WERI-Rb-1 (cell line): ENCODE data around the gene CD2AP.
"Not testable (repeated sequence)": the region's sequence is repeated elsewhere in the genome, so short reads cannot be mapped to it uniquely, and the experiment has no call there.

ENCODE experiments used
- DNase-seq: peaks from one replicate; pipeline ENCODE4 v3.0.0-alpha.2; 2020
- H3K27ac ChIP-seq: fragments of 250-450 bp; sonication (Bioruptor Pico); 2 replicates; pipeline ENCODE4 v1.5.1; 2020; ENCODE audit warnings: mild to moderate bottlenecking, moderate library complexity
- H3K27me3 ChIP-seq: fragments of 250-450 bp; sonication (Bioruptor Pico); 2 replicates; pipeline ENCODE4 v1.5.1; 2021; ENCODE audit warnings: mild to moderate bottlenecking, low read depth, moderate library complexity; ENCODE audit not compliant: insufficient read depth, severe bottlenecking
- H3K36me3 ChIP-seq: fragments of 250-450 bp; sonication (Bioruptor Pico); 2 replicates; pipeline ENCODE4 v1.5.1; 2020; ENCODE audit warnings: mild to moderate bottlenecking, moderate library complexity
- H3K4me3 ChIP-seq: 2 replicates; pipeline ENCODE4 v1.5.1; 2011; ENCODE audit warnings: low read depth, mild to moderate bottlenecking, control low read depth, low read length
- H3K9me3 ChIP-seq: fragments of 250-450 bp; sonication (Bioruptor Pico); 2 replicates; pipeline ENCODE4 v1.5.1; 2021; ENCODE audit warnings: mild to moderate bottlenecking, moderate library complexity; ENCODE audit not compliant: severe bottlenecking
- TF ChIP-seq, protein P1 (sequence below): IDR thresholded peaks from 2 replicates; pipeline ENCODE4 v1.5.1; 2011; ENCODE audit warnings: low read depth, mild to moderate bottlenecking, control low read depth, inconsistent platforms, low read length

CD2AP gene

DNA sequence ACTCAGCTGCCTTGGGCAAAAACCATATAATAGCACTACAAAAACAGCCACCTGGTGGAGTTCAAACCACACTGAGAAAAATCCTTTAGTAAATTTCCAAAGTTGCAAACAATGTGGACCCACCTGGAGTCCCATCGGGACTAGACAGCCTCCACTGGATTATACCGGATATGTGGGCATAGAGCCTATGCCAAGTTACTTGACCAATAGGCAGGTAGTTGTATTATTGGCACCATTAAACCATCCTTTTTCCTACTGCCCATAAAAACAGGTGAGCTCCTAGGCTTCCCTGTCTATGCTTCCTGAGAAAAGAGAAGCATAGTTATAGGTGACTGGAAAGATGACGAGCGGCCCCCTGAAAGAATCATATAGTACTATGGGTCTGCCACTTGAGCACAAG is 169.1 kb downstream of the CD2AP start:
- H3K27ac ChIP-seq: no peak overlapping the region
- H3K9me3 ChIP-seq: no peaks in the 10 kb centered on the region
- H3K4me3 ChIP-seq: no peak overlapping the region
- H3K36me3 ChIP-seq: no peaks in the 10 kb centered on the region
- H3K27me3 ChIP-seq: no peaks in the 10 kb centered on the region
- DNase-seq: no peak
- TF ChIP-seq, protein P1, sequence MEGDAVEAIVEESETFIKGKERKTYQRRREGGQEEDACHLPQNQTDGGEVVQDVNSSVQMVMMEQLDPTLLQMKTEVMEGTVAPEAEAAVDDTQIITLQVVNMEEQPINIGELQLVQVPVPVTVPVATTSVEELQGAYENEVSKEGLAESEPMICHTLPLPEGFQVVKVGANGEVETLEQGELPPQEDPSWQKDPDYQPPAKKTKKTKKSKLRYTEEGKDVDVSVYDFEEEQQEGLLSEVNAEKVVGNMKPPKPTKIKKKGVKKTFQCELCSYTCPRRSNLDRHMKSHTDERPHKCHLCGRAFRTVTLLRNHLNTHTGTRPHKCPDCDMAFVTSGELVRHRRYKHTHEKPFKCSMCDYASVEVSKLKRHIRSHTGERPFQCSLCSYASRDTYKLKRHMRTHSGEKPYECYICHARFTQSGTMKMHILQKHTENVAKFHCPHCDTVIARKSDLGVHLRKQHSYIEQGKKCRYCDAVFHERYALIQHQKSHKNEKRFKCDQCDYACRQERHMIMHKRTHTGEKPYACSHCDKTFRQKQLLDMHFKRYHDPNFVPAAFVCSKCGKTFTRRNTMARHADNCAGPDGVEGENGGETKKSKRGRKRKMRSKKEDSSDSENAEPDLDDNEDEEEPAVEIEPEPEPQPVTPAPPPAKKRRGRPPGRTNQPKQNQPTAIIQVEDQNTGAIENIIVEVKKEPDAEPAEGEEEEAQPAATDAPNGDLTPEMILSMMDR: no peak

DNA sequence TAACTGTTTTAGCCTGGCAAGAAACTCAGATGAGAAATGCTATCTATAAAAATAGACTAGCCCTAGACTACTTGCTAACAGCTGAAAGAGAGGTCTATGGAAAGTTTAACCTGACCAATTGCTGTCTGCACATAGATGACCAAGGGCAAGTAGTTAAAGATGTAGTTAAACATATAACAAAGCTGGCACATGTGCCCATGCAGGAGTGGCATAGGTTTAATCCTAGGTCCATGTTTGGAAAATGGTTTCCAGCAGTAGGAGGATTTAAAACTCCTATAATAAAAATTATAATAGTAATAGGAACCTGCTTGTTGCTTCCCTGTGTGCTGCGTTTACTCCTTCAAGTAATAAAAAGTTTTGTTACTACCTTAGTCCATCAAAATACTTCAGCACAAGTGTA is 169.6 kb downstream of the CD2AP start:
- no peaks in the 10 kb centered on the region for H3K27me3 ChIP-seq
- TF ChIP-seq, protein P1: no peak
- no peaks in the 10 kb centered on the region for H3K36me3 ChIP-seq

DNA sequence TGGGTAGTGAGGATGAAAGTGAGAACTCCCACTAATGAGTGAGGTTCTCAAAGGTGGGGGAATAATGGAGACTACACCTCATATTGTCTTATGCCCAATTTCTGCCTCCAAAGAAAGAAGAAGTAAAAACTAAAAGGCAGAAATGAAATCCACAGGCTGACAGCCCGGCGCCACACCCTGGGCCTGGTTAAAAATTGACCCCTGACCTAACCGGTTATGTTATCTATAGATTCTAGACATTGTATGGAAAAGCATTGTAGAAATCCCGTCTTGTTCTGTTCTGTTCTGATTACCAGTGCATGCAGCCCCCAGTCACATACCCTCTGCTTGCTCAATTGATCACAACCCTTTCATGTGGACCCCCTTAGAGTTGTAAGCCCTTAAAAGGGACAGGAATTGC is 170.0 kb downstream of the CD2AP start:
- not testable (repeated sequence) for H3K27me3 ChIP-seq, H3K36me3 ChIP-seq, H3K27ac ChIP-seq, H3K4me3 ChIP-seq, H3K9me3 ChIP-seq, DNase-seq

More for the DNA sequence above, 169.6 kb downstream of the CD2AP start:
- H3K27ac ChIP-seq: no peak overlapping the region
- no peak overlapping the region for H3K4me3 ChIP-seq
- H3K9me3 ChIP-seq: no peaks in the 10 kb centered on the region
- DNase-seq: no peak

DNA sequence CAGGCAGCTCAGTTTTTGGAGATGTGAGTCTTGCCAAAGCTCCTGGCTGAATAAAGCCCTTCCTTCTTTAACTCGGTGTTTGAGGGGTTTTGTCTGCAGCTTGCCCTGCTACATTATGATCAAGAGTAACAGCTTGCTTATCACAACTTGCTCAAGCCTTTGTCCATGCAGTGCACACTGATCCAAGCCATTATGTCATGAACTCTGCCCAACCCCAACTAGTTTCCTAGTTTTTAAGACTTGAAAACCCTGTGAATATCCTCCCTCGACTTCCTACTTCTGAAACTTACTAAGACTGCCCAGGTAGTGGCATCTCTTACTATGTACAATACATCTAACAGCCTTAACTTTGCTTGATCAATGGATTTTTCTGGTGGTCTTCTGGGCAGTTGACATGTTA is 170.4 kb downstream of the CD2AP start:
- no peaks in the 10 kb centered on the region for H3K36me3 ChIP-seq
- TF ChIP-seq, protein P1: no peak
- H3K4me3 ChIP-seq: no peak overlapping the region
- no peak for DNase-seq
- no peak overlapping the region for H3K27ac ChIP-seq
- H3K27me3 ChIP-seq: no peaks in the 10 kb centered on the region
- H3K9me3 ChIP-seq: no peaks in the 10 kb centered on the region

DNA sequence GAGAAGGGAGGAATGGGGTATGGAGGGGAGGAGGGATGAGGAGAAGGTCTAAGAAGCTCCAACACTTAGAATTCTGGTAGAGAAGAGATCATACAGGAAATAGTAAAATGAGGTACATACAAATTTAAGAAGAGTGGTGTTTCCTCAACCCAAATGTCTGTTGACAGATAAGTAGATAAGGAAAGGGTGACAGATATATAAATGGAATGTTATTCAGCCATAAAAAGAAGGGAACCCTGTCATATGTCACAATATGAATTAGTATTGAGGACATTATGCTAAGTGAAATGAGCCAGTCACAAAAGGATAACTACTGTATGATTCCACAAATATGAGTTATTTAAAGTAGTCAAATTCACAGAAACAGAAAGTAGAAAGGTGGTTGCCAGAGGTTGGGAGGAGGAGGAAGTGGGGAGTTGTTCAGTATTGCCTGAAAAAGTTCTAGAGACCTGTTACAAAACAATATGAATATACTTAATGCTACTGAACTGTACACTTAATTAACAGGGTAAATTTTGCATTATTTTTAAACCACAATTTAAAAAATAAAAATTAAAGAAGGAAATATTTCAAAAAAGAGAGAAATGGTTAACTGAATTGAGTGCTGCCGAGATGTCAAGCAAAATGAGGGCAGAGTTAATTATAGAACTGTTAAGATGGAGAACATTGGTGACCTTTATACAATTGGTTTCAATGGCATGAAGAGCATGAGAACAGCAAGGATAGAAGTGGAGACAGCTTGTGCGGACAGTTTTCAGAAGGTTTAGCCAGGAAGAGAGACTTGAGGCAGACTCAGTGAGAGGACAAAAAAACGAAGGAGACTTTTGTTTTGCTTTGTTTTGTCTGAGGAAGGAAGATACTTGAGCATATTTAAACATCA is 173.2 kb downstream of the CD2AP start:
- TF ChIP-seq, protein P1: no peak
- H3K27ac ChIP-seq: no peak overlapping the region
- H3K4me3 ChIP-seq: no peak overlapping the region

DNA sequence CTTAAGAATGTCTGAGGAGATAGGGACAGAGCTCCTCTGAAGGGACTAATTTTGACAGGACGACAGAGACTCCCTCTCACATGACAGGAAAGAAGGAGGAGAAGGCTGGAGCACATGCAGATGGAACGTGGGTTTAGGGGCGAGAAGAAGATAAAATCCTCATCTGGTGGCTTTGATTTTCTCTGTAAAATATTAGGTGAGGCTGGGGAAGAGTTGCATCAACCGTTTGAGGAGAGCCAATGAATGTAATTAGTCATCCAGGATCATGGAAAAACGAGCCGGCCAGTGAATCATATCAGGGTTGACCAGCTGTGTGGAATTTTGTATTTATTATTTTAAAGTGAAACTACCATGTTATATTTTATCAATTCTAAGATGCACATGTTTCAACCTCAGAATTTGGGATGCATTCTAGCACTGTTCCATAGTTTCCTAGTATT is 173.9 kb downstream of the CD2AP start:
- Histone ChIP-seq H3K27ac (no peak overlapping the region), H3K27me3 (no peaks in the 10 kb centered on the region), H3K36me3 (no peaks in the 10 kb centered on the region), H3K9me3 (no peaks in the 10 kb centered on the region), H3K4me3 (no peak overlapping the region)
- TF ChIP-seq, protein P1: no peak
- no peak for DNase-seq

More for the DNA sequence above, 173.2 kb downstream of the CD2AP start:
- no peak for DNase-seq
- Histone ChIP-seq H3K36me3 (no peaks in the 10 kb centered on the region), H3K27me3 (no peaks in the 10 kb centered on the region), H3K9me3 (no peaks in the 10 kb centered on the region)
